Right renal pelvis (tissue), 4 donors: ENCODE results near the gene SLC16A1. TPM values are rescaled to one million over a fixed set of nuclear protein-coding genes. Genes with fewer than 3 reads are reported as not detected.

Source experiments
- polyA plus RNA-seq, 4 donors: library from polyadenylated mRNA; unstranded; fragments of 120-200 nt; gene quantifications; one replicate each; pipeline ENCODE4 v1.2.1, GENCODE V29; 2013; ENCODE audit not compliant: insufficient read length in 4 of 4

SLC16A1 gene
- polyA plus RNA-seq, 4 donors: 59.9 to 64.4 (median 61.9) TPM

Other genes starting within 250 kb of the SLC16A1 start
- 100 to 1,000 TPM; 219 to 262 (median 232) TPM for gene RHOC, start 249.1 kb downstream of the SLC16A1 start, polyA plus RNA-seq
- gene PPM1J, start 240.9 kb downstream of the SLC16A1 start, polyA plus RNA-seq: 1 to 10 TPM in 3 of 4 donors, under 1 TPM in 1; 0.98 to 1.4 (median 1.3) TPM
- gene LRIG2, start 117.0 kb upstream of the SLC16A1 start, polyA plus RNA-seq: 10 to 100 TPM; 15.1 to 19.5 (median 16.2) TPM